Neural cell (in vitro differentiated cells): ENCODE data around the gene DNM3. TPM values are rescaled to one million over a fixed set of nuclear protein-coding genes. Genes with fewer than 3 reads are reported as not detected.

Source experiments
- H2AFZ ChIP-seq: fragments of 200-600, 300-800 bp; sonication (generic), shearing (Covaris generic); 2 replicates; pipeline ENCODE4 v1.6.0; 2014; ENCODE audit warnings: low read depth, mild to moderate bottlenecking, antibody characterized with exemption, low read length, moderate library complexity
- H3F3A ChIP-seq: fragments of 200-600 bp; shearing (Covaris generic); 2 replicates; pipeline ENCODE4 v1.6.1; 2016; ENCODE audit warnings: mild to moderate bottlenecking, moderate library complexity, mixed read lengths, antibody characterized with exemption, low read length; ENCODE audit not compliant: insufficient read depth, poor library complexity, severe bottlenecking
- H3K27ac ChIP-seq: fragments of 200-600, 300-800 bp; sonication (generic), shearing (Covaris generic); 2 replicates; pipeline ENCODE4 v1.5.1; 2014; ENCODE audit warnings: mild to moderate bottlenecking, low read length, moderate library complexity
- H3K27me3 ChIP-seq: fragments of 300-800, 200-600 bp; sonication (generic), shearing (Covaris generic); 2 replicates; pipeline ENCODE4 v1.6.0; 2014; ENCODE audit warnings: mild to moderate bottlenecking, low read depth, low read length, moderate library complexity; ENCODE audit not compliant: insufficient read depth
- H3K36me3 ChIP-seq: fragments of 300-800, 200-600 bp; sonication (generic), shearing (Covaris generic); 2 replicates; pipeline ENCODE4 v1.5.1; 2014; ENCODE audit warnings: mild to moderate bottlenecking, antibody characterized with exemption, low read length, moderate library complexity; ENCODE audit not compliant: insufficient read depth
- H3K4me2 ChIP-seq: fragments of 300-800, 200-600 bp; sonication (generic), shearing (Covaris generic); 2 replicates; pipeline ENCODE4 v1.6.0; 2014; ENCODE audit warnings: mild to moderate bottlenecking, low read length
- H3K4me3 ChIP-seq: fragments of 300-800, 200-600 bp; sonication (generic), shearing (Covaris generic); 2 replicates; pipeline ENCODE4 v1.5.1; 2014; ENCODE audit warnings: mild to moderate bottlenecking, low read length, moderate library complexity
- H3K79me2 ChIP-seq: fragments of 200-600 bp; shearing (Covaris generic); replicated peaks from 2 replicates; pipeline ENCODE4 v1.6.0; 2014; ENCODE audit warnings: mild to moderate bottlenecking, low read length, moderate library complexity; ENCODE audit not compliant: insufficient read depth
- H3K9ac ChIP-seq: fragments of 300-800, 200-600 bp; sonication (generic), shearing (Covaris generic); 2 replicates; pipeline ENCODE4 v1.6.1; 2016; ENCODE audit warnings: mild to moderate bottlenecking, low read length, mixed read lengths
- H3K9me2 ChIP-seq: fragments of 200-600 bp; shearing (Covaris generic); 2 replicates; pipeline ENCODE4 v1.6.1; 2016; ENCODE audit warnings: mild to moderate bottlenecking, low read length, mixed read lengths; ENCODE audit not compliant: insufficient read depth
- H3K9me3 ChIP-seq: fragments of 200-600, 300-800 bp; sonication (generic), shearing (Covaris generic); 2 replicates; pipeline ENCODE4 v1.6.1; 2016; ENCODE audit warnings: mild to moderate bottlenecking, mixed run types, low read length, moderate library complexity, mixed read lengths
- H4K20me1 ChIP-seq: fragments of 200-600 bp; shearing (Covaris generic); 2 replicates; pipeline ENCODE4 v1.6.1; 2016; ENCODE audit warnings: mild to moderate bottlenecking, mixed run types; ENCODE audit not compliant: insufficient read depth
- EP300 ChIP-seq: fragments of 450-650 bp; conservative IDR thresholded peaks from 2 replicates; pipeline ENCODE4 v1.6.1; 2014; ENCODE audit warnings: antibody characterized with exemption, mild to moderate bottlenecking, moderate library complexity; ENCODE audit not compliant: poor library complexity, severe bottlenecking
- EZH2 ChIP-seq: fragments of 200-600, 300-800 bp; shearing (Covaris generic), sonication (generic); IDR thresholded peaks from 2 replicates; pipeline ENCODE4 v1.6.1; 2014; ENCODE audit warnings: antibody characterized with exemption, low read length, borderline replicate concordance, mild to moderate bottlenecking; ENCODE audit not compliant: insufficient read depth, poor library complexity, severe bottlenecking
- MXI1 ChIP-seq: fragments of 450-650 bp; conservative IDR thresholded peaks from 2 replicates; pipeline ENCODE4 v1.6.1; 2014; ENCODE audit warnings: antibody characterized with exemption, mild to moderate bottlenecking; ENCODE audit not compliant: poor library complexity, severe bottlenecking
- POLR2AphosphoS5 ChIP-seq: IDR thresholded peaks from 2 replicates; pipeline ENCODE4 v1.6.1; 2012
- RAD21 ChIP-seq: fragments of 450-650 bp; conservative IDR thresholded peaks from 2 replicates; pipeline ENCODE4 v1.6.1; 2014; ENCODE audit warnings: antibody characterized with exemption, mild to moderate bottlenecking, moderate library complexity
- SMC3 ChIP-seq: fragments of 450-650 bp; conservative IDR thresholded peaks from 2 replicates; pipeline ENCODE4 v1.6.1; 2014; ENCODE audit warnings: antibody characterized with exemption, mild to moderate bottlenecking, moderate library complexity; ENCODE audit not compliant: poor library complexity
- TAF1 ChIP-seq: IDR thresholded peaks from 2 replicates; pipeline ENCODE4 v1.6.1; 2012; ENCODE audit warnings: low read depth
- polyA plus RNA-seq: library from polyadenylated mRNA; depleted of rRNA; stranded (reverse); fragments of >200 nt; gene quantifications from 2 replicates; pipeline ENCODE4 v1.2.3, GENCODE V29; 2014
- TF ChIP-seq, protein P1 (sequence below): fragments of 450-650 bp; IDR thresholded peaks from 2 replicates; pipeline ENCODE4 v1.5.1; 2014; ENCODE audit warnings: antibody characterized with exemption, mild to moderate bottlenecking, moderate library complexity; ENCODE audit not compliant: poor library complexity, severe bottlenecking
- TF ChIP-seq, protein P2 (sequence below): IDR thresholded peaks from 2 replicates; pipeline ENCODE4 v1.6.1; 2012; ENCODE audit warnings: borderline replicate concordance

The DNM3 gene
- polyA plus RNA-seq, 1 donor from 2014 or later = 37.1 TPM

DNA sequence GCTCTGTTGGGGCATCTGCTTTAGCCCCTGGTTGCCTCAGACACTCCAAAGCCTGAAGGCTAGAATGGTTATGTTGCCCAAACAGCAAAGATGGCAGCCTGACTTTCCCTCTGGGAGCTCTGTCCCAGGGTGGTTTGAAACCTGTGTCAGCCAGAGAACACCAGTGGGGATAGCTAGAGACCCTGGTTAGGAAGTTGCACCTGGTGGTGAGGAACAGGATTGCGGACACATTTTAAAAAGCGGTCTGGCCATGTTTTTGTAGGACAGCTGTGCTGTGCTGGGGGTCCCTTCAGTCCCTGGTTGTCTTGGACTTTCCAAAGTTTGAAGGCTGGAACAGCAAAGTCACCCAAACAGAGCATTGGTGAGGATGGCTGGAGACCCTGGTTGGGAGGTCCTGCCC lies 87.8 kb downstream of the DNM3 start:
- Histone ChIP-seq H3K9me2 (no peaks in the 10 kb centered on the region), H3K27ac (no peak overlapping the region), H2AFZ (no peak overlapping the region), H3K9ac (no peak overlapping the region), H3K9me3 (no peaks in the 10 kb centered on the region), H3K4me2 (no peak overlapping the region), H4K20me1 (no peaks in the 10 kb centered on the region), H3F3A (no peaks in the 10 kb centered on the region), H3K36me3 (no peaks in the 10 kb centered on the region), H3K27me3 (no peaks in the 10 kb centered on the region), H3K79me2 (no peaks in the 10 kb centered on the region), H3K4me3 (no peak overlapping the region)
- TF ChIP-seq EZH2 (no peak), EP300 (no peak), SMC3 (no peak), RAD21 (no peak), MXI1 (no peak), POLR2AphosphoS5 (no peak)
- TF ChIP-seq, protein P1, sequence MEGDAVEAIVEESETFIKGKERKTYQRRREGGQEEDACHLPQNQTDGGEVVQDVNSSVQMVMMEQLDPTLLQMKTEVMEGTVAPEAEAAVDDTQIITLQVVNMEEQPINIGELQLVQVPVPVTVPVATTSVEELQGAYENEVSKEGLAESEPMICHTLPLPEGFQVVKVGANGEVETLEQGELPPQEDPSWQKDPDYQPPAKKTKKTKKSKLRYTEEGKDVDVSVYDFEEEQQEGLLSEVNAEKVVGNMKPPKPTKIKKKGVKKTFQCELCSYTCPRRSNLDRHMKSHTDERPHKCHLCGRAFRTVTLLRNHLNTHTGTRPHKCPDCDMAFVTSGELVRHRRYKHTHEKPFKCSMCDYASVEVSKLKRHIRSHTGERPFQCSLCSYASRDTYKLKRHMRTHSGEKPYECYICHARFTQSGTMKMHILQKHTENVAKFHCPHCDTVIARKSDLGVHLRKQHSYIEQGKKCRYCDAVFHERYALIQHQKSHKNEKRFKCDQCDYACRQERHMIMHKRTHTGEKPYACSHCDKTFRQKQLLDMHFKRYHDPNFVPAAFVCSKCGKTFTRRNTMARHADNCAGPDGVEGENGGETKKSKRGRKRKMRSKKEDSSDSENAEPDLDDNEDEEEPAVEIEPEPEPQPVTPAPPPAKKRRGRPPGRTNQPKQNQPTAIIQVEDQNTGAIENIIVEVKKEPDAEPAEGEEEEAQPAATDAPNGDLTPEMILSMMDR = no peak

DNA sequence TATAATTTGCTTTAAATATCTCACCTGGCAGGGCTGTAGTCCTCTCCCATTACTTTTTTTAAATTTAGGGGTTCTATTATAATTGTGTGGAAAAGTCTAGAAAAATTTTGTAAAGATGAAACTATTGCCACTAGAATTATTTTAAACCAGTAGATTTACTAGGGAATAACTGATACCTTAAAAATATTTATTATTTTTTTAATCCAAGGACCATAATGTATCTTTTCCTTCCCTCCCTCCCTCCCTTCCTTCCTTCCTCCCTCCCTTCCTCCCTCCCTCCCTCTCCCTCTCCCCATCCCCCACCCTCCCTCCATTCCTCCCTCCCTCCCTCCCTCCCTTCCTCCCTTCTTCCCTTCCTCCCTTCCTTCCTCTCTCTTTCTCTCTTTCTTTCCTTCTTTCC lies 90.5 kb downstream of the DNM3 start:
- Histone ChIP-seq H4K20me1 (no peaks in the 10 kb centered on the region), H3K9ac (no peak overlapping the region), H3F3A (no peaks in the 10 kb centered on the region), H3K27me3 (no peaks in the 10 kb centered on the region), H3K27ac (no peak overlapping the region), H3K9me2 (no peaks in the 10 kb centered on the region), H2AFZ (no peak overlapping the region), H3K9me3 (no peaks in the 10 kb centered on the region), H3K4me2 (no peak overlapping the region), H3K79me2 (no peaks in the 10 kb centered on the region), H3K36me3 (no peaks in the 10 kb centered on the region), H3K4me3 (no peak overlapping the region)
- TF ChIP-seq POLR2AphosphoS5 (no peak), RAD21 (no peak), EZH2 (no peak), EP300 (no peak), SMC3 (no peak), TAF1 (no peak)
- TF ChIP-seq, protein P1 = no peak
- TF ChIP-seq, protein P2, sequence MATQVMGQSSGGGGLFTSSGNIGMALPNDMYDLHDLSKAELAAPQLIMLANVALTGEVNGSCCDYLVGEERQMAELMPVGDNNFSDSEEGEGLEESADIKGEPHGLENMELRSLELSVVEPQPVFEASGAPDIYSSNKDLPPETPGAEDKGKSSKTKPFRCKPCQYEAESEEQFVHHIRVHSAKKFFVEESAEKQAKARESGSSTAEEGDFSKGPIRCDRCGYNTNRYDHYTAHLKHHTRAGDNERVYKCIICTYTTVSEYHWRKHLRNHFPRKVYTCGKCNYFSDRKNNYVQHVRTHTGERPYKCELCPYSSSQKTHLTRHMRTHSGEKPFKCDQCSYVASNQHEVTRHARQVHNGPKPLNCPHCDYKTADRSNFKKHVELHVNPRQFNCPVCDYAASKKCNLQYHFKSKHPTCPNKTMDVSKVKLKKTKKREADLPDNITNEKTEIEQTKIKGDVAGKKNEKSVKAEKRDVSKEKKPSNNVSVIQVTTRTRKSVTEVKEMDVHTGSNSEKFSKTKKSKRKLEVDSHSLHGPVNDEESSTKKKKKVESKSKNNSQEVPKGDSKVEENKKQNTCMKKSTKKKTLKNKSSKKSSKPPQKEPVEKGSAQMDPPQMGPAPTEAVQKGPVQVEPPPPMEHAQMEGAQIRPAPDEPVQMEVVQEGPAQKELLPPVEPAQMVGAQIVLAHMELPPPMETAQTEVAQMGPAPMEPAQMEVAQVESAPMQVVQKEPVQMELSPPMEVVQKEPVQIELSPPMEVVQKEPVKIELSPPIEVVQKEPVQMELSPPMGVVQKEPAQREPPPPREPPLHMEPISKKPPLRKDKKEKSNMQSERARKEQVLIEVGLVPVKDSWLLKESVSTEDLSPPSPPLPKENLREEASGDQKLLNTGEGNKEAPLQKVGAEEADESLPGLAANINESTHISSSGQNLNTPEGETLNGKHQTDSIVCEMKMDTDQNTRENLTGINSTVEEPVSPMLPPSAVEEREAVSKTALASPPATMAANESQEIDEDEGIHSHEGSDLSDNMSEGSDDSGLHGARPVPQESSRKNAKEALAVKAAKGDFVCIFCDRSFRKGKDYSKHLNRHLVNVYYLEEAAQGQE = no peak
